Inflammatory macrophage treated with lipopolysaccharide for 4 hours (primary cell): ENCODE results near the gene LAMB1.
"Not testable (repeated sequence)": the region's sequence is repeated elsewhere in the genome, so short reads cannot be mapped to it uniquely, and the experiment has no call there.

Source experiments
- DNase-seq: peaks from one replicate; pipeline ENCODE4 v3.0.0-alpha.2; 2020

The LAMB1 gene

GRCh38 chr7:107907790-107908189, 95.2 kb downstream of the LAMB1 start:
- peak; percentile 92 for DNase-seq

GRCh38 chr7:107902381-107902780, 100.6 kb downstream of the LAMB1 start:
- DNase-seq: no peak

GRCh38 chr7:107900496-107901015, 102.4 kb downstream of the LAMB1 start:
- peak; percentile 68 for DNase-seq

- no peak for DNase-seq
These were observed 103.9 kb downstream of the LAMB1 start for GRCh38 chr7:107898997-107899594.

GRCh38 chr7:107892367-107892741, 110.6 kb downstream of the LAMB1 start:
- not testable (repeated sequence) for DNase-seq

- peak; percentile 51 for DNase-seq
These were observed 111.2 kb downstream of the LAMB1 start for GRCh38 chr7:107891636-107892366.

GRCh38 chr7:107890962-107891635, 111.9 kb downstream of the LAMB1 start, which contains the start of gene DLD:
Gene DLD (plus strand): TSS chr7:107891183. CDS start chr7:107891251, 68 bp downstream.
- DNase-seq: peak; percentile 96

GRCh38 chr7:107890493-107890961, 112.4 kb downstream of the LAMB1 start:
- no peak for DNase-seq

GRCh38 chr7:107889992-107890391, 113.0 kb downstream of the LAMB1 start:
- DNase-seq: no peak

GRCh38 chr7:107887827-107888226, 115.1 kb downstream of the LAMB1 start:
- not testable (repeated sequence) for DNase-seq

- no peak for DNase-seq
These were observed 118.7 kb downstream of the LAMB1 start for GRCh38 chr7:107884066-107884818.

- no peak for DNase-seq
These were observed 120.2 kb downstream of the LAMB1 start for GRCh38 chr7:107882766-107883165.

GRCh38 chr7:107879400-107880035, 123.4 kb downstream of the LAMB1 start:
- peak; percentile 71 for DNase-seq

- DNase-seq: no peak
These were observed 124.3 kb downstream of the LAMB1 start for GRCh38 chr7:107878636-107879035.

- no peak for DNase-seq
These were observed 125.1 kb downstream of the LAMB1 start for GRCh38 chr7:107877731-107878382.

- no peak for DNase-seq
These were observed 126.0 kb downstream of the LAMB1 start for GRCh38 chr7:107876916-107877315.

GRCh38 chr7:107874605-107875446, 128.1 kb downstream of the LAMB1 start:
- DNase-seq: peak; percentile 59

GRCh38 chr7:107874111-107874510, 128.8 kb downstream of the LAMB1 start:
- DNase-seq: no peak
